K562 treated with DMSO at 1 percent for 12 hours (cell line): ENCODE data around the gene C11orf86. TPM values are rescaled to one million over a fixed set of nuclear protein-coding genes. Genes with fewer than 3 reads are reported as not detected.

Source experiments
- total RNA-seq: library from RNA; unstranded; fragments of 300-600 nt; gene quantifications from 2 replicates; pipeline ENCODE4 v1.2.3, GENCODE V29; 2022; ENCODE audit not compliant: insufficient read depth

C11orf86 gene
- not detected in 2 replicates for total RNA-seq

GRCh38 chr11:66974724-66975404, at the start of gene C11orf86:
TSS of gene C11orf86 (plus strand) at chr11:66975304. CDS start at chr11:66975363, 59 bp downstream.

DNA sequence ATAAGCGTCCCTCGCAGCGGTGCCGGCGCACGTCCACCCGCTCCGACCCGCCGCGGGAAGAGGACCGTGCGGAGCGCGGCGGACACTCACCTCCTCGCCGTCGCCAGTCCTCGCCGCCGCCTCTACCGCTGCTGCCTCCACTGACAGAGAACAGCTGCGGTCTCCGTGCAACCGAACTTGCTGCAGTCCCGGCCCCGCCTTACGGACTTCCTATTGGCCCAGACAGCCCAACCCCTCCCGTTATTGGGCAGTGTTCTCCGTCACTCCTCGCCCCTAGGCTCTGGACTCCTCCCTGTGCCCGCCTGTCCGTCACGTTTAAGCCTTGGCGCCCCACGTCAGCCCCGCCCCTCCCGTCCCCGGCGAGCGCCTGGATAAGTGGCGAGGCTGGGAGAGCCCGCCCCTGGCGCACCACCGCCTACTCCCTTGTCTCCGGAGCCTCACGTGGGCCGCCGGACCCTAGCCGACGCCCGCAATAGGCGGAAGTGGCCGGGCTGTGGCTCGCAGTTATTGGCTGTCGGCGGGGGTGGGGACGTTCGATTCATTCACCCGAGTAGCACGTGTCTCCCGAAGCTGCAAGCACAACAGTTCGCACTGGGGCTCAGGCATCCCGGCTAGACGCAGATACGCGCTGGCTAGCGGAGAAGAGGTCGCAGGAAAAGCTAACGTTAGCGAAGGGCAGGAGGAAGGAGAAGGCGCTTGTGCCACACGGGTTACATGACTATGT, 16.7 kb upstream of the C11orf86 start, which contains the start of gene PC:
Gene PC (minus strand): TSS at position 152 of the 724 bp plus-strand sequence. CDS start 86,224 bp downstream, outside the sequence.

DNA sequence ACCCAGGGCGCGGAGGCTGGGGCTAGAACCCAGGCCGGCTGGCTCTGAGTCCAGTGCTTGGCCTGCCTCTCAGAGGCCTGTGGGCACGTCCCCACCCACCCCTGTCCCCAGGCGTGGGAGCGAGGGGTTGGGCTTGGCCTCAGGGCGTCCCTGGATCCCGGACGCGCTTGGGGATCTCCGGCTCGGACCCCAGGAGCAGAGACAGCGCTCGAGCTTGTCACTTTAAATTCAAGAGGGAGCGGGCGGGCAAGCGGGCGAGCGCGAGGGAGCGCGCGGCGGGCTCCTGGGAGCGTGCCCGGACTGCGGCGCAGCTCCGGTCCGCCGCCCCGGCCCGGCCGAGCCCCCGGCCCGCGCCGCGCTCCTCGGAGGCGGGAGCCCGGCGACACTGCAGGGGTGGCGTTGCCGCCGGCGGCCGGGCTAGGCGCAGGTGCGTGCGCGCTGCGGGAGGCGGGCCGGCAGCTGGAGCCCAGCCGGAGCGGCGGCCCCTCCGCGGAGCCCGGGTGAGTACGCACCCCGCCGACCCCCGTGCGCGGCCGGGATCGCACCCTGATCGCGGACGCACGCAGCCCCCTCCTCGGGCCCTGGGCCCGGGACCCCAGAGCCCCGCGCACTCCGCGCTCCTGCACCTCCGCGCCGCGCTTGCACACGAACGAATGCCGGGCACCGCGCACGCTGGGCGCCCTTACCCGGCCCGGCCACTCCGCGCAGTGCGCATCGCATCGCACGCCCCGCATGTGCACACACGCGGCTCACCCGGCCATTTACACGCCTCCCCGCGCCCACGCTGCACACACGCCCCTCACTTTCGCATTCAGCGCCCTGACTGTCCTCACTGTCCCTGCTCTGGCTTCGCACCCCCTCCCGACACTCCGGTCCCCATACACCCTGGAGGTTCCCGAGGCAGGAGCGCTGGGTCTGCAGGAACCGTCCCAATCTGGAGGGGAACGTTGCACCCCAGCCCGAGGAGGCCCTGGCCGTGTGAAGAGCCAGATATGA, 48.2 kb downstream of the C11orf86 start, which contains the start of gene SYT12:
Gene SYT12 (plus strand): TSS at position 174 of the 996 bp plus-strand sequence. CDS start 7,011 bp downstream, outside the sequence.

Other genes starting within 250 kb of the C11orf86 start
- 6.3 and 15.2 TPM in 2 replicates for gene SPTBN2, start 246.1 kb upstream of the C11orf86 start, total RNA-seq
- 46.6 and 47.2 TPM in 2 replicates for gene RCE1, start 131.9 kb upstream of the C11orf86 start, total RNA-seq
- 20.2 and 21.7 TPM in 2 replicates for gene LRFN4, start 118.2 kb upstream of the C11orf86 start, total RNA-seq
- 11.0 and 17.8 TPM in 2 replicates for gene PC, start 16.9 kb upstream of the C11orf86 start, total RNA-seq
- gene SYT12, start 47.8 kb downstream of the C11orf86 start, total RNA-seq = 0.16 and 0.55 TPM in 2 replicates
- not detected in 2 replicates for gene RHOD, start 81.5 kb downstream of the C11orf86 start, total RNA-seq
- 11.7 and 35.1 TPM in 2 replicates for gene KDM2A, start 144.0 kb downstream of the C11orf86 start, total RNA-seq